ENCODE data around the gene PHLDA3.

Gene PHLDA3

DNA sequence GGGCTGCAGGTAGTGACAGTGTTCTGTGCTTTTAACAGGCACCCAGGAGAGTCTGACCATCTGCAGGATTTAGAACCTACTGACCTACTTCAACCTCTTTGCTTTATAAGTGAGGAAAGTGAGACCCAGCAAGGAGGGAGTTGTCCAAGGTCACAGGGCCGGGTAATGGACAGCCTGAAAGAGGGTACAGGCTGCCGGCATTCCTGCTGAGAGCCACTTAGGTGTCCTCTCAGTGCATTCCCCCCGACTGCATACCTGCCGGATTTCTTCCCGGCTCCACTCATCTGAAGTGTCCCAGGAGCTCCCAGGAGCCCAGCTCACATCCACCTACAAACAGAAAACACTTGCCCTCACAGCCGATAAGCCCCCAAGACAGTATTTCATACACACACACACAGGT, 13.9 kb downstream of the PHLDA3 start:
- H3K9ac ChIP-seq (ENCODE audit: low read depth in 1 of 2, low read length in 2 of 2) = no peak overlapping the region
- H3K36me3 ChIP-seq (ENCODE audit: control insufficient read depth in 1 of 2, insufficient read depth in 2 of 2, low read length in 2 of 2) = no peaks in the 10 kb centered on the region

DNA sequence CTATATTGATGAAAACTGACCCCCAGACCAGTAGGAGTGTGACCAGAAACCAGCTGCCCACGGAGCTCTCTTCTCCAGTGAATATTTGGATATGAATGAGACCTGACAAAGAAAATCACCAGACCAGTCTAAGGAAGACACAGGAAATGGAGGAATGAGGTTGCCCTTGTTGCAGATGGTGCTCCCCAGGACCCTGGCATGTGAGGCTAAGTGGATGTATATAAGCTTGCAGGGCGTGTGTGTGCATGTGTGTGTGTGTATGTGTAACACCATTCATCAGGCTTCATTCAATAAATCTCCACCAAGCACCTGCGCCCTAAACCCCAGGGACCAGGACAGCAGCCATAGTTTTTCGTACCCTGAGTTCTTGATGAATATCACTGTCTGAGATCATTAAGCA, 14.4 kb downstream of the PHLDA3 start:
- peak overlapping the region; percentile 3 for H3K27ac ChIP-seq (ENCODE audit: low read depth, low read length)
- H3K27me3 ChIP-seq (ENCODE audit: control insufficient read depth in 1 of 2, insufficient read depth in 2 of 2, low read length in 2 of 2) = no peaks in the 10 kb centered on the region
- H3K9ac ChIP-seq (ENCODE audit: low read depth in 1 of 2, low read length in 2 of 2) = no peak overlapping the region
- no peak overlapping the region for H3K4me3 ChIP-seq (ENCODE audit: low read depth in 1 of 2, low read length in 2 of 2)
- peaks cover 6 to 12% of the 10 kb centered on the region in 2 donors for H3K4me1 ChIP-seq (ENCODE audit: control insufficient read depth in 1 of 2, insufficient read depth in 2 of 2, low read length in 2 of 2)
- H3K9me3 ChIP-seq (ENCODE audit: control insufficient read depth in 1 of 2, low read length in 2 of 2) = no peaks in the 10 kb centered on the region
- no peaks in the 10 kb centered on the region for H3K36me3 ChIP-seq (ENCODE audit: control insufficient read depth in 1 of 2, insufficient read depth in 2 of 2, low read length in 2 of 2)

More for the DNA sequence above, 13.9 kb downstream of the PHLDA3 start:
- Histone ChIP-seq H3K4me3 (ENCODE audit: low read depth in 1 of 2, low read length in 2 of 2) (no peak overlapping the region), H3K4me1 (ENCODE audit: control insufficient read depth in 1 of 2, insufficient read depth in 2 of 2, low read length in 2 of 2) (peaks cover 6 to 10% of the 10 kb centered on the region in 2 donors), H3K27me3 (ENCODE audit: control insufficient read depth in 1 of 2, insufficient read depth in 2 of 2, low read length in 2 of 2) (no peaks in the 10 kb centered on the region), H3K27ac (ENCODE audit: low read depth, low read length) (no peak overlapping the region), H3K9me3 (ENCODE audit: control insufficient read depth in 1 of 2, low read length in 2 of 2) (no peaks in the 10 kb centered on the region)

DNA sequence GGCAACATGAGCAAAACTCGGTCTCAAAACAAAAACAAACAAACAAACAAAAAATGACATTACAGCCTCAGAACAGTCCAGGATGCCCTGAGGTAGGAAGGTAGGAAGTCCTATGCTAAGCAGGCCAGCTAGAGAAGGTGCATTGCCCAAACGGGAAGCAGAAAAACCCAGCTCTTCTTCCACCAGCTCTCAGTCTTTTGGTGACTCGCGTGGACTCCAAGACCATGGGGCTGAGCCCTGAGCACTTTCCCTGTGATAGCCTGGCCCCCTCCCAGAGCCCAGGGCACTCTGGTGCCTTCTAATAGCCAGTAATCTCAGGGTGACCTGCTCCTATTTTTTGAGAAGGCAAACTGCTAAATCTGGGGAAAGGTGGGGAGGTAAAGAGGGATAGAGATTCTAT, 16.1 kb downstream of the PHLDA3 start:
- Histone ChIP-seq H3K27ac (ENCODE audit: low read depth, low read length) (no peak overlapping the region), H3K27me3 (ENCODE audit: control insufficient read depth in 1 of 2, insufficient read depth in 2 of 2, low read length in 2 of 2) (no peaks in the 10 kb centered on the region), H3K9ac (ENCODE audit: low read depth in 1 of 2, low read length in 2 of 2) (no peak overlapping the region), H3K4me1 (ENCODE audit: control insufficient read depth in 1 of 2, insufficient read depth in 2 of 2, low read length in 2 of 2) (peaks cover 10 to 19% of the 10 kb centered on the region in 2 donors), H3K36me3 (ENCODE audit: control insufficient read depth in 1 of 2, insufficient read depth in 2 of 2, low read length in 2 of 2) (no peaks in the 10 kb centered on the region), H3K9me3 (ENCODE audit: control insufficient read depth in 1 of 2, low read length in 2 of 2) (no peaks in the 10 kb centered on the region), H3K4me3 (ENCODE audit: low read depth in 1 of 2, low read length in 2 of 2) (no peak overlapping the region)

DNA sequence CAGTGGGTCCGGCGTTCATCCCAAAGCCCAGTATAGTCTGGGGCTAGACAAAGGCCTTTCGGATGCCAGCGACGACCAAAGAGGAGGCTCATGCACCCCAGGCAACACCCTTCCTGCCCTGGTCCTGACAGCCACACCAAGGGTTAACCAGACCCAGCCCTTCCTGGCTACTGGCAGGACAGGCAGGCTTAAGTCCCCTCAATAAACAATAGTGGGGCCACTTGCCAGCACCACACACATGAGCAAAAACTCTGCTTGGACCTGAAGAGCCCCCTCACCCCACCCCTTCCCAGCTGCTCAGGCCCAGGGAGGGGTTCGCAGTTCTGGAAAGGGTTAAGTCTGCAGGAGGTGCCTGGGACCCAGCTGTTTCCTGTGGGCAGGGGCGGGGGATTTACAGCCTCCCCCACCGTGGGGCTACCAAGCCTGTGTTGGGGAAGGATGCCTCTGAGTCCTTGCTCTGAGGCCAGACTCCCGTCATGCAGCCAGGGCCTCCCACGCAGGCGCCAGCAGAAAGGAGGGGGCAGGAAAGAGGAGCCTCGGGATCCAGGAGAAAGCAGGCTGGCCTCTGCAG, 18.2 kb downstream of the PHLDA3 start:
- Histone ChIP-seq H3K36me3 (ENCODE audit: control insufficient read depth in 1 of 2, insufficient read depth in 2 of 2, low read length in 2 of 2) (no peaks in the 10 kb centered on the region), H3K9ac (ENCODE audit: low read depth in 1 of 2, low read length in 2 of 2) (no peak overlapping the region), H3K9me3 (ENCODE audit: control insufficient read depth in 1 of 2, low read length in 2 of 2) (no peaks in the 10 kb centered on the region), H3K4me1 (ENCODE audit: control insufficient read depth in 1 of 2, insufficient read depth in 2 of 2, low read length in 2 of 2) (peaks cover 10 to 15% of the 10 kb centered on the region in 2 donors), H3K27me3 (ENCODE audit: control insufficient read depth in 1 of 2, insufficient read depth in 2 of 2, low read length in 2 of 2) (no peaks in the 10 kb centered on the region), H3K27ac (ENCODE audit: low read depth, low read length) (no peak overlapping the region), H3K4me3 (ENCODE audit: low read depth in 1 of 2, low read length in 2 of 2) (no peak overlapping the region)

DNA sequence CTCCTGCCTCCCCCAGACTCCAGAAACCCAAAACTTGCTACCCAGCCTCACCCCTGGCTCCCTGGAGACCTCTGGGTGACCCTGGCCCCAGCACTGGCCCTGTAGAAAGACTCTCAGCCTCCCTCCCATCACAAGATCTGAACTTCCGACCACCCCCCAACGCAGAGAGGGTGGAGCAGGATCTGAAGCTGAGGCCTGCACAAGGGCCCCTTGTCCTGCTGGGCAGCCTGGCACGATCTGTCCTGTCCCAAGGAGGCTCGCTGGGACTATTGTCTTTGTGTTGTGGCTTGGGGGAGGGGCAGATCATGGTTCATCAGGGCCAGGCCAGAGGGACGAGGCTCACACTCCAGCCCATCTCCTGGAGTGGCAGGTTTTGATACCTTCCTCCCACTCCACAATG, 20.0 kb downstream of the PHLDA3 start:
- no peak overlapping the region for H3K9ac ChIP-seq (ENCODE audit: low read depth in 1 of 2, low read length in 2 of 2)
- no peak overlapping the region for H3K27ac ChIP-seq (ENCODE audit: low read depth, low read length)
- H3K27me3 ChIP-seq (ENCODE audit: control insufficient read depth in 1 of 2, insufficient read depth in 2 of 2, low read length in 2 of 2) = no peaks in the 10 kb centered on the region
- H3K9me3 ChIP-seq (ENCODE audit: control insufficient read depth in 1 of 2, low read length in 2 of 2) = no peaks in the 10 kb centered on the region
- no peaks in the 10 kb centered on the region for H3K36me3 ChIP-seq (ENCODE audit: control insufficient read depth in 1 of 2, insufficient read depth in 2 of 2, low read length in 2 of 2)
- H3K4me3 ChIP-seq (ENCODE audit: low read depth in 1 of 2, low read length in 2 of 2) = no peak overlapping the region
- H3K4me1 ChIP-seq (ENCODE audit: control insufficient read depth in 1 of 2, insufficient read depth in 2 of 2, low read length in 2 of 2) = peaks cover 10 to 15% of the 10 kb centered on the region in 2 donors

DNA sequence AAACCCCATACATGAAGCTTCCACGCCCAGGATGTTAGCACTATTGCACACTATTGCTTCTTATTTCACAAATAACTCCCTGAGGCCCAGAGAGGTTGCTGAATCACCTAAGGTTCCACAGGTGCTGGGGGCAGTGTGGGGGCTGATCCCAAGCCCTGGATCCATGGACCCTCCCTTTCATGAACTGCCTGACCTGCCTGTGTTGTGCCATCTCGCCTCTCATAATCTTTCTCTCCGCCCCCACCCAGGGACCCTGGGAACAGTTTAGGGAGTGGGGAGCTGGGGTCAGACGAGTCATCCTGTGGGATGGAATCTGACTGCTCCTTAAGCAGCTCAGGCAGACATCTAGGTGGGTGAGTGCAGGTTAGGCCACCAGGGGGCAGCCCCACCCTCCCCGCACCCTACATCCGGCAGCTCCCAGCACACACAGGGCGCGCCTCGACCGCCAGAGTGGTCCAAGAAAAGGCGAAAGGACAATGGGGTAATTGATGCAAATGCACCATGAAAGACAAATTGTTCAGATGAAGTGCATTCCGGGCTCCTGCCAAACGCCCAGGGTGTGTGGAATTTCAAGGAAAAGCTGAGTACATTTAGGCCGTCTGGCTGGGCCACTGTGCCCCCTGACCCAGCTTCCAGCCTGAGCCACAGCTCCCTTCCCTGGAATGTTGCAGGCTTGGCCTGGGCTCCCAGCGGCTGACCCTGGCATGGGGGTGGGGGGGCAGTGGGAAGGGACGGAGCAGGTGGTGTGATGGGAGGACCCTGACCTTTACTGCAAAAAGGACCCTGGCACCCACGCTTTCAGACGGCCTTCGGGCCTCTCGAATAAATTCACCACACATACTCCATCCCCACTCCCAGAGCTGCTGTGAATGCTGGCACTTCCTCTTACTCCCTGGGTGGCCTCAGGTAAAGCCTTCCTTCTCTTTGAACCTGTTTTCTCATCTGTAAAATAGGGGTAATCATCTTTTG, 20.8 kb downstream of the PHLDA3 start:
- Histone ChIP-seq H3K4me3 (ENCODE audit: low read depth in 1 of 2, low read length in 2 of 2) (no peak overlapping the region), H3K27ac (ENCODE audit: low read depth, low read length) (no peak overlapping the region), H3K9me3 (ENCODE audit: control insufficient read depth in 1 of 2, low read length in 2 of 2) (no peaks in the 10 kb centered on the region), H3K9ac (ENCODE audit: low read depth in 1 of 2, low read length in 2 of 2) (no peak overlapping the region), H3K4me1 (ENCODE audit: control insufficient read depth in 1 of 2, insufficient read depth in 2 of 2, low read length in 2 of 2) (peaks cover 10 to 15% of the 10 kb centered on the region in 2 donors), H3K27me3 (ENCODE audit: control insufficient read depth in 1 of 2, insufficient read depth in 2 of 2, low read length in 2 of 2) (no peaks in the 10 kb centered on the region), H3K36me3 (ENCODE audit: control insufficient read depth in 1 of 2, insufficient read depth in 2 of 2, low read length in 2 of 2) (no peaks in the 10 kb centered on the region)

DNA sequence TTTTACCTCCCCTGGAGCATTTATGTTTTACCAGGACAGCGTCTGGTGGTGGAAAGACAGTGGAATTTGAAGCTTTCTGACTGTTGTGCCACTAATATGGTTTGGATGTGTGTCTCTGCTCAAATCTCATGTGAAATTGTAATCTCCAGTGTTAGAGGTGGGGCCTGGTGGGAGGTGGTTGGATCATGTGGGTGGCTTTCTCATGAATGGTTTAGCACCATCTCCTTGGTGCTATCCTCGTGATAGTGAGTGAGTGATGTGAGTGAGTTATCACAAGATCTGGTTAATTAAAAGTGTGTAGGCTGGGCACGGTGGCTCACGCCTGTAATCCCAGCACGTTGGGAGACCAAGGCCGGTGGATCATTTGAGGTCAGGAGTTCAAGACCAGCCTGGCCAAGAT, 23.7 kb downstream of the PHLDA3 start:
- H3K27ac ChIP-seq (ENCODE audit: low read depth, low read length) = no peak overlapping the region
- peaks cover 4 to 10% of the 10 kb centered on the region in 2 donors for H3K4me1 ChIP-seq (ENCODE audit: control insufficient read depth in 1 of 2, insufficient read depth in 2 of 2, low read length in 2 of 2)
- no peak overlapping the region for H3K4me3 ChIP-seq (ENCODE audit: low read depth in 1 of 2, low read length in 2 of 2)
- H3K36me3 ChIP-seq (ENCODE audit: control insufficient read depth in 1 of 2, insufficient read depth in 2 of 2, low read length in 2 of 2) = no peaks in the 10 kb centered on the region
- no peaks in the 10 kb centered on the region for H3K27me3 ChIP-seq (ENCODE audit: control insufficient read depth in 1 of 2, insufficient read depth in 2 of 2, low read length in 2 of 2)
- H3K9me3 ChIP-seq (ENCODE audit: control insufficient read depth in 1 of 2, low read length in 2 of 2) = no peaks in the 10 kb centered on the region
- no peak overlapping the region for H3K9ac ChIP-seq (ENCODE audit: low read depth in 1 of 2, low read length in 2 of 2)

DNA sequence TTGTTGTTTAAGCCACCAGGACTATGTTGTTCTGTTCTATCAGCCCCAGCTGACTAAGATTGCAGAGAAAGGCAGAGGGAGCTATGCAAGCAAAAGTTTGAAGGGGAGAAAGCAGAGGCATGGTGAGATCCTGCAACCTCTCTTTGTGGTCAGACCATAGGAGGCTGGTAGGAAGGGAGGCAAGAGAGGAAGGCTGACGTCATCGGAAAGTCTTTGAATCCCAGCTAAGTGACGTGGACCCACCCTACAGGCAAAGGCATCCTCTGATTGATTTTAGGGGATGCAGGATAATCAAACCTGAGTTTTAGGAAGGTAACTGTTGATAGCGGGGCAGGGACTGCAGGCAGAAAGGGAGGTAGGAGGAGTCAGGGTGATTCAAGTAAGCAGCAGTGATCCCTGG, 24.2 kb downstream of the PHLDA3 start:
- no peak overlapping the region for H3K27ac ChIP-seq (ENCODE audit: low read depth, low read length)
- no peak overlapping the region for H3K9ac ChIP-seq (ENCODE audit: low read depth in 1 of 2, low read length in 2 of 2)
- H3K27me3 ChIP-seq (ENCODE audit: control insufficient read depth in 1 of 2, insufficient read depth in 2 of 2, low read length in 2 of 2) = no peaks in the 10 kb centered on the region
- H3K4me1 ChIP-seq (ENCODE audit: control insufficient read depth in 1 of 2, insufficient read depth in 2 of 2, low read length in 2 of 2) = peaks cover 4 to 8% of the 10 kb centered on the region in 2 donors
- H3K9me3 ChIP-seq (ENCODE audit: control insufficient read depth in 1 of 2, low read length in 2 of 2) = no peaks in the 10 kb centered on the region
- H3K36me3 ChIP-seq (ENCODE audit: control insufficient read depth in 1 of 2, insufficient read depth in 2 of 2, low read length in 2 of 2) = no peaks in the 10 kb centered on the region
- H3K4me3 ChIP-seq (ENCODE audit: low read depth in 1 of 2, low read length in 2 of 2) = no peak overlapping the region

DNA sequence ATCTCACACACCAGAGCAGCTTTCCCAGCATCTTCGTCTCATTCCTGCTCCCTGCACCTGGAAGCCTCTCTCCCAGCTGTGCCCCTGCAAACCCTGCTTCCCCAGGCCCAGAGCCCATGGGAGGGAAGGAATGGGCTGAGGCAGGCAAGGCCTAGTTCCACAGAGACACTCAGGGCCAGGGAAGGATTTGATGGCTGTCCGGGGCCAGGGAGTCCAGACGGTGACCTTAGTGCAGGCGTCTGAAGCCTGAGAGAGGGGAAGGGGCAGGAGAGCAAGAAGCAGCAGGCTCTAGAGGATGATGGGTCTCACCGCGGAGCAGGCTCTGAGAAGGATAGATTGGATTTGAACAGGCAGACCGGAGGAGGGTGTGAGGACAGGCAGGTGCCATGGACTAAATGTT, 25.2 kb downstream of the PHLDA3 start:
- no peaks in the 10 kb centered on the region for H3K36me3 ChIP-seq (ENCODE audit: control insufficient read depth in 1 of 2, insufficient read depth in 2 of 2, low read length in 2 of 2)
- H3K27me3 ChIP-seq (ENCODE audit: control insufficient read depth in 1 of 2, insufficient read depth in 2 of 2, low read length in 2 of 2) = no peaks in the 10 kb centered on the region
- no peak overlapping the region for H3K9ac ChIP-seq (ENCODE audit: low read depth in 1 of 2, low read length in 2 of 2)
- no peaks in the 10 kb centered on the region for H3K9me3 ChIP-seq (ENCODE audit: control insufficient read depth in 1 of 2, low read length in 2 of 2)
- H3K27ac ChIP-seq (ENCODE audit: low read depth, low read length) = no peak overlapping the region
- peaks cover 4 to 8% of the 10 kb centered on the region in 2 donors for H3K4me1 ChIP-seq (ENCODE audit: control insufficient read depth in 1 of 2, insufficient read depth in 2 of 2, low read length in 2 of 2)
- no peak overlapping the region for H3K4me3 ChIP-seq (ENCODE audit: low read depth in 1 of 2, low read length in 2 of 2)

DNA sequence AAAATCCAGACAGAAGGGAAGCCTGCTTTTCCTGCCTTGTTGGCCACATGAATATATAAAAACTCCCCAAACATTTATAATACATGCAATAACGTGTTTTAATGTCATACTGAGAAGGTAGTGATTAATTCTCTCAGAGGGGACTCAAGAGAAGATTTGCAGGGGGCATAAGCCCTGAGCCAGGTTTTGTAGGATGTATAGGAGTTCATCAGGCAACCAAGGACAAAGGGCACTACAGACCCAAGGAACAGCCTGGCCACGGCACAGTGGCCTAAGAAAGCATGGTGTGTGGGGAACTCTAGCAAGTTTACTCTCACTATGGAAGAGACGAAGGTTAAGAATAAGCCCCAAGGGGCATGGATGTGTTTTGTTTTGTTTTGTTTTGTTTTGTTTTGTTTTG, 32.0 kb downstream of the PHLDA3 start:
- H3K27ac ChIP-seq (ENCODE audit: low read depth, low read length) = no peak overlapping the region
- no peak overlapping the region for H3K9ac ChIP-seq (ENCODE audit: low read depth in 1 of 2, low read length in 2 of 2)
- no peaks in the 10 kb centered on the region for H3K9me3 ChIP-seq (ENCODE audit: control insufficient read depth in 1 of 2, low read length in 2 of 2)
- peaks cover 0 to 4% of the 10 kb centered on the region in 2 donors for H3K4me1 ChIP-seq (ENCODE audit: control insufficient read depth in 1 of 2, insufficient read depth in 2 of 2, low read length in 2 of 2)
- peaks cover 0 to 4% of the 10 kb centered on the region in 2 donors for H3K27me3 ChIP-seq (ENCODE audit: control insufficient read depth in 1 of 2, insufficient read depth in 2 of 2, low read length in 2 of 2)
- no peaks in the 10 kb centered on the region for H3K36me3 ChIP-seq (ENCODE audit: control insufficient read depth in 1 of 2, insufficient read depth in 2 of 2, low read length in 2 of 2)
- no peak overlapping the region for H3K4me3 ChIP-seq (ENCODE audit: low read depth in 1 of 2, low read length in 2 of 2)

Measured in duodenal mucosa (tissue), 2 donors.